NCI-H1930 (cell line): ENCODE results near the gene GTF2A2.

Experiments
- DNase-seq, 2 experiments: peaks; one replicate each; lab custom pipeline; 2025; lab: John Stamatoyannopoulos, UW

The GTF2A2 gene

DNA sequence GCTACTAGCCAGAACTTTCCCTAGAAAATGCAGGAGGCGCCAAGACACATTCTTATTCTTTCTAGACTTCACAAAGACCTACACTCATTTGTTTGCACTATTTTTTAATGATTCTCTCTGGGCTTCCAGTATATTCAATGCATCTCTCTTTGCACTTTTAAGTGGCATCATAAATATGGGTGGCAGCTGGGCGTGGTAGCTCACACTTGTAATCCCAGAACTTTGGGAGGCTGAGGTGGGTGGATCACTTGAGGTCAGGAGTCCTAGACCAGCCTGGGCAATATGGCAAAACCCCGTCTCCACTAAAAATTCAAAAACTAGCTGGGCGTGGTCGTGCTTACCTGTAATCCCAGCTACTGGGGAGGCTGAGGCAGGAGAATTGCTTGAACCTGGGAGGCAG, 51.3 kb downstream of the GTF2A2 start:
- no peak for DNase-seq

DNA sequence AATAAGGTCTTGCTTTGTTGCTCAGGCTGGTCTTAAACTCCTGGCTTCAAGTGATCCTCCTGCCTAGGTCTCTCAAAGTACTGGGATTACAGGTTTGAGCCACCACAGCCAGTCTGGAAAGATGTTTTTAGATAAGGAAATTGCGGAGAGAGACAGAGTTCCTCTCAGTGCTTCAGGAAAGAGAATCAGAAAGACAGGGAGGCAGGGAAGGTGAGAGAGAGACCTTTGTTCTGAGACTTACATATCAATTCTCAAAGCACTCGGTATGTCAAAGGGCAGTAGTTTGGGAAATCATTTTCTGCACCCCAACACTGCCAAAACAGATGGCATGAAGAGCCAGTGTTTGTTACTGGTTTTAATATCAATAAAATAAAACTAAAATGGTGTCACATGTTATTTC, 58.9 kb downstream of the GTF2A2 start:
- no peak for DNase-seq

DNA sequence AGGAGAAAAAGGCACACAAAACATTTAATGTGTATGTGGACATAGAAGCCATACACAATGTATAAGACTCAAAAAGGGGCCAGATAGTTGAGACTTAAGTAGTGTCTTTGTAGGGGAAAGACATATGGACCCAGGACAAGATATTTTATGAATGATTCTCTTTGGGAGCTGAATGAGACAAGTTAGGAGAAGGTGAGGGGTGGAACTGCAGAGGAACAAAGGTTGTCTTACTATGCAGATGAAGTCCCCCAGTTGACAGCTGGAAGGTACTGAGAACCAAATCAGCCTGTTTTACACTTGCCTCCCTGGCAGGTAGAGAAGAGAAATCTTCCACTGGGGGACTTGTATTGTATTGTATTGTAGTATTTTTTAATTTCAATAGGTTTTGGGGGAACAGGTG, 60.7 kb downstream of the GTF2A2 start:
- DNase-seq: no peak

DNA sequence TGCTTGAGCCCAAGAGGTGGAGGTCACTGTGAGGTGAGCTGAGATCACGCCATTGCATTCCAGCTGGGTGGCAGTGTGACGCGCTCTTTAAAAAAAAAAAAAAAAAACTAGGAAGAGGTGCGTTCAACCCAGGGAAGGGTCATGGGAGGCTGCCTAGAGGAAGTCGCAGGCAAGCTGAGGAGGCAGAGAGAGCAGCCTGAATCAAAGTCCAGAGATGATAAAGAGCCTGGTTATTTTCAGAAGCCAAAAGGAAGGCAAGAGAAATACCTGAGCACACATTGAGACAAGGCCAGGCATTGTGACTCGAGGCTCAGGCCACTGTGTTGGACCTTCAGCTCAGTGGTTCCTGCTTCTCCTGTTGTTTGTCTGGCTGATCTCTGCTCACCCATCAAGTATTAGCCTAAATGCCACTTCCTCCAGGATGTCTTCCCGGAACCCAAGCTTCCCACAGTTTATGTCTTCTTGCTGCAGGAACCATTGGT, 61.8 kb downstream of the GTF2A2 start:
- DNase-seq: no peak

DNA sequence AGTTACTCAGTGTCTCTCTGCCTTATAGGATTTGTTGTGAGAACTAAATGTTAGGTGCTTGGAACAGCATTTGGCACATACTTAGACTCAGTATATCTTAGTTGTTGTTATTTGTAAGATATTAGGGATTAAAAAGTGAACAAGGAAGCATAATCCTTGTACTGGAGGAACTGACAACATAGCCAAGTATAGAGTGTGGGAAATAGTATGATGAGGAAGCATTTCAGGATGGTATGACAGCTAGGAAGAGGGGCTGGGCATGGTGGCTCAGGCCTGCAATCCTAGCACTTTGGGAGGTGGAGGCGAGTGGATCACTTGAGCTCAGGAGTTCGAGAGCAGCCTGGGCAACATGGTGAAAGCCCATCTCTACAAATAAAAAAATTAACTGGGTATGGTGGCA, 62.3 kb downstream of the GTF2A2 start:
- DNase-seq: no peak

DNA sequence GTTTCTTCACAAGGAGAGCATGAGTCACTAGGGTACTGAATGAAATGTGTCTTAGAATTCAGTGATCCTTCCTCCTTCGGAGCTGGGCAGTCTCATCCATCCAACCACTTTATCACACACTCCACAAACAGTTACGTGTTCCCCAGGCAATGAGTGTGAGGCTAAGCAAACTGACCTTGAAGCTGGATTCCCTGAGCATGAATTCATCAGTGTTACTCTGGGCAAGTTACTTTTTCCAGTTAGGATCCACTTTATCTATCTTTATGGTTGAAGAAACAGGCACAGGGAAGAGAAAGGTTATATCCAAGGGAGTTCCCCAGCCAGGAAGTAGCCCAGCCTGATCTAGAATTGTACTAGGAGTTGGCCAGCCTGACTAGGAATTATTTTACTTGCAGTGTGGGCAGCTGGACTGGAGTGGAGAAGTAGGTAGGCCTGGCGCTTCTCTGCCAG, 62.8 kb downstream of the GTF2A2 start:
- no peak for DNase-seq

DNA sequence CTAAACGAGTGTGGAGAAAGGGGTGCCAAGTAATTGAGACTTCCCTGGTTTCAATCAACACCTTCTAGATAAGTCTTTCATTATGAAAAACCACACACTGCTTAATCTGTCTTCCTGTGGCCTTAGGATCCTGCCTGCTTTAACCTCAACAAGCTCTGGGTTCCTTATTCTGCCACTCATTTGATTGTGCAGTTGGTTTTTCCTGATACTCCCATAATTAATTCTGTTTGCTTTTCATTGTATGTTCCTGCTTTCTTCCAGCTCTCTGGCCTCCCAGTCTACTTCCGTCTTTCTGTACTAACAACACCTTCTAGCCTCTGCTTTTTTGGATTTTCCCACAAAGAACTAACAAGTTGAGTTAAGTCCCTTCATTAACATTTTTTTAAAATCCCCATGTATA, 66.0 kb downstream of the GTF2A2 start:
- no peak for DNase-seq

DNA sequence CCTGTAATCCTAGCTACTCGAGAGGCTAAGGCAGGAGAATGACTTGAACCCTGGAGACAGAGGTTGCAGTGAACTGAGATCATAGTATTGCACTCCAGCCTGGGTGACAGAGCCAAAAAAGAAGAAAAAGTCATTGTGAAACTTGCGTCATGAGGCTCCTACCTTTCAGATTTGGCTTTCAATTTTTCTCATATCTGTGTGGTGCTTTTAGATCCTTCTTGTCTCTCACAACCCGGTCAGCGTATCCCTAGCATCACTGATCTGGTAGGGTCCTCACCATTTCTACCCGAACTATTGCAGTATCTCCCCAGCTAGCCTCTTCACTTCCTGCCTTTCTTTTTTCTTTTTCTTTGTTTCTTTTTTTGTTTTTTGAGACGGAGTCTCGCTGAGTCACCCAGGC, 67.3 kb downstream of the GTF2A2 start:
- DNase-seq: no peak
